Brain microvascular endothelial cell (primary cell): ENCODE results near the gene MX1.
A peak's percentile ranks its signal among the peaks of the same experiment; 100 is the strongest.

ENCODE experiments used
- DNase-seq: peaks from one replicate; pipeline ENCODE4 v3.0.0-alpha.2; 2020
- H3K27ac ChIP-seq: fragments of 250-450 bp; sonication (Bioruptor Pico); 2 replicates; pipeline ENCODE4 v1.5.1; 2020; ENCODE audit warnings: mild to moderate bottlenecking, moderate library complexity
- H3K27me3 ChIP-seq: fragments of 250-450 bp; sonication (Bioruptor Pico); replicated peaks from 2 replicates; pipeline ENCODE4 v1.5.1; 2020; ENCODE audit warnings: mild to moderate bottlenecking
- H3K36me3 ChIP-seq: fragments of 250-450 bp; sonication (Bioruptor Pico); replicated peaks from 2 replicates; pipeline ENCODE4 v1.5.1; 2020; ENCODE audit warnings: mild to moderate bottlenecking
- H3K4me3 ChIP-seq: 2 replicates; pipeline ENCODE4 v1.5.1; 2011; ENCODE audit warnings: low read depth, mild to moderate bottlenecking, control low read depth, low read length, moderate library complexity
- CTCF ChIP-seq: IDR thresholded peaks from 2 replicates; pipeline ENCODE4 v1.5.1; 2011; ENCODE audit warnings: low read depth, mild to moderate bottlenecking, moderate library complexity, low read length, control low read depth, inconsistent platforms; ENCODE audit errors: missing control alignments
- in situ Hi-C: cut with HindIII; loops from 2 replicates; pipeline ENCODE4 v1.10.0; 2017; ENCODE audit warnings: low sequenced_read_pairs, low pct_ligation_motif_present

Gene MX1

GRCh38 chr21:41425954-41426675, at the start of gene MX1:
Gene MX1 (plus strand): TSS chr21:41426239. CDS start chr21:41432071, 5,832 bp downstream.
- no peak within 1 kb of the TSS for H3K27ac ChIP-seq
- H3K4me3 ChIP-seq: peak within 1 kb of the TSS; percentile 59
- peak; percentile 38 for DNase-seq
- in situ Hi-C loops: no loop called here
- no peaks in the 10 kb centered on the region for H3K27me3 ChIP-seq
- TF ChIP-seq CTCF: no peak
- H3K36me3 ChIP-seq: no peaks in the 10 kb centered on the region

- no peak overlapping the region for H3K27ac ChIP-seq
- no peaks in the 10 kb centered on the region for H3K36me3 ChIP-seq
- in situ Hi-C loops: no loop called here
- no peaks in the 10 kb centered on the region for H3K27me3 ChIP-seq
- TF ChIP-seq CTCF: no peak
- H3K4me3 ChIP-seq: no peak overlapping the region
- DNase-seq: no peak
Measured at GRCh38 chr21:41377715-41378114, 48.3 kb upstream of the MX1 start.

GRCh38 chr21:41378849-41379248, 47.2 kb upstream of the MX1 start:
- H3K27me3 ChIP-seq: no peaks in the 10 kb centered on the region
- in situ Hi-C loops: no loop called here
- no peak for DNase-seq
- no peak overlapping the region for H3K27ac ChIP-seq
- peak; percentile 5 for TF ChIP-seq CTCF
- no peaks in the 10 kb centered on the region for H3K36me3 ChIP-seq
- no peak overlapping the region for H3K4me3 ChIP-seq

GRCh38 chr21:41379901-41380300, 46.1 kb upstream of the MX1 start:
- in situ Hi-C loops: no loop called here
- no peak overlapping the region for H3K4me3 ChIP-seq
- no peak overlapping the region for H3K27ac ChIP-seq
- TF ChIP-seq CTCF: no peak
- no peaks in the 10 kb centered on the region for H3K27me3 ChIP-seq
- H3K36me3 ChIP-seq: no peaks in the 10 kb centered on the region
- DNase-seq: no peak

GRCh38 chr21:41381731-41382130, 44.3 kb upstream of the MX1 start:
- Histone ChIP-seq H3K27me3 (no peaks in the 10 kb centered on the region), H3K36me3 (no peaks in the 10 kb centered on the region), H3K4me3 (no peak overlapping the region), H3K27ac (no peak overlapping the region)
- no peak for TF ChIP-seq CTCF
- in situ Hi-C loops: no loop called here
- no peak for DNase-seq
